Caco-2 (cell line): Measurements from ENCODE around the gene IL23R. TPM values are rescaled to one million over a fixed set of nuclear protein-coding genes. Genes with fewer than 3 reads are reported as not detected.

Source experiments
- BruUV-seq: library from RNA; stranded (reverse); fragments of 400-500 nt; replicated peaks from 2 replicates; lab custom pipeline; 2021; lab: Mats Ljungman, UMichigan
- CTCF ChIA-PET: fragments of 300-600 bp; sonication (Branson Sonifier 250); formaldehyde crosslinking; loops from one replicate; lab custom pipeline; 2022; ENCODE audit warnings: antibody characterized with exemption; lab: Charles Lee
- POLR2A ChIA-PET: fragments of 300-600 bp; sonication (Branson Sonifier 250); formaldehyde crosslinking; loops from one replicate; lab custom pipeline; 2022; ENCODE audit warnings: antibody characterized with exemption; lab: Charles Lee
- DNase-seq, 2 experiments: peaks; one replicate each; pipeline versions ENCODE4 v3.0.0 to v3.0.0-alpha.2; 2020 to 2022
- H3K27me3 ChIP-seq: replicated peaks from 2 replicates; pipeline ENCODE4 v1.6.0; 2011; ENCODE audit warnings: low read length; ENCODE audit not compliant: control insufficient read depth, insufficient read depth
- H3K36me3 ChIP-seq: 2 replicates; pipeline ENCODE4 v1.5.1; 2011; ENCODE audit warnings: low read length; ENCODE audit not compliant: control insufficient read depth, insufficient read depth
- H3K4me1 ChIP-seq: fragments of 250-450 bp; sonication (Bioruptor Pico); 2 replicates; pipeline ENCODE4 v1.5.1; 2020; ENCODE audit warnings: mild to moderate bottlenecking
- H3K4me3 ChIP-seq: 2 replicates; pipeline ENCODE4 v1.5.1; 2011; ENCODE audit warnings: low read depth, mild to moderate bottlenecking, control low read depth, low read length
- H3K9me3 ChIP-seq: fragments of 250-450 bp; sonication (Bioruptor Pico); 2 replicates; pipeline ENCODE4 v1.5.1; 2020; ENCODE audit warnings: mild to moderate bottlenecking, moderate library complexity
- H3K27ac Mint-ChIP-seq: one replicate; pipeline ENCODE4 v1.8.0; 2022; ENCODE audit warnings: mixed read lengths; ENCODE audit not compliant: unreplicated experiment
- H3K27me3 Mint-ChIP-seq: one replicate; pipeline ENCODE4 v1.8.0; 2022; ENCODE audit warnings: mixed read lengths; ENCODE audit not compliant: insufficient read depth, unreplicated experiment
- H3K36me3 Mint-ChIP-seq: one replicate; pipeline ENCODE4 v1.8.0; 2022; ENCODE audit warnings: mild to moderate bottlenecking, mixed read lengths; ENCODE audit not compliant: insufficient read depth, unreplicated experiment
- H3K4me1 Mint-ChIP-seq: one replicate; pipeline ENCODE4 v1.8.0; 2022; ENCODE audit warnings: low read depth, mixed read lengths; ENCODE audit not compliant: unreplicated experiment
- H3K4me3 Mint-ChIP-seq: one replicate; pipeline ENCODE4 v1.8.0; 2022; ENCODE audit warnings: mild to moderate bottlenecking, moderate library complexity, mixed read lengths; ENCODE audit not compliant: unreplicated experiment
- H3K9me3 Mint-ChIP-seq: one replicate; pipeline ENCODE4 v1.8.0; 2022; ENCODE audit warnings: mixed read lengths; ENCODE audit not compliant: unreplicated experiment
- intact Hi-C: fragments of 100-400 bp; cut with micrococcal nuclease; formaldehyde crosslinking; loops from one replicate; pipeline ENCODE4 v1.10.0; 2022; ENCODE audit not compliant: unreplicated experiment
- total RNA-seq: library from RNA; stranded (reverse); gene quantifications from 2 replicates; pipeline ENCODE4 v1.2.3, GENCODE V29; 2022
- TF ChIP-seq, protein P1 (sequence below), 2 experiments: fragments of 200-600 bp in 1 of 2; IDR thresholded peaks; 1 replicate in 1 of 2; 2 replicates in 1 of 2; pipeline versions ENCODE4 v1.5.1 to v1.8.0; 2011 to 2022; ENCODE audit warnings: antibody characterized with exemption in 1 of 2, control low read depth in 1 of 2, inconsistent platforms in 1 of 2, low read depth in 1 of 2, low read length in 1 of 2, mild to moderate bottlenecking in 1 of 2, moderate library complexity in 1 of 2; ENCODE audit not compliant: insufficient read depth in 1 of 2, severe bottlenecking in 1 of 2, unreplicated experiment in 1 of 2

The IL23R gene
- total RNA-seq, 1 experiment from 2014 or later, result not detected

DNA sequence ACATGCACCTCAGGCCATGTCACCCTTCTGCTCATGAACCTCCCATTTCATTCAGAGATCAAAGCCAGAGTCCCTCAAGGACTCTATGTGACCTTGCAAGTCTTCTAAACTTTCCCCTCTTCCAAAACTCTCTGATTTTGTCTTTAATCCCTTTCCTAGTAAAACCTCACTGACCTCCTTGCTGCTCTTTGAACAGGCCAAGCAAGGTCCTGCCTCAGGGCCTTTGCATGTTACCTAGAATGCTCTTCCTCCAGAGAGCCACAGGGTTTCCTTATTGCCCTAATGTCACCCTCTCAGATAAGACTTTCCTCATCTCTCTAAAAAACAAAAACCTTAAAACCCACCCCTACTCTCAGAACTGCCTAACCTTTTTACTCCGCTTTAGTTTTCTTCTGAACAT, 26.6 kb downstream of the IL23R start:
- CTCF ChIA-PET, result no interaction called here
- no peaks in the 10 kb centered on the region for H3K9me3 ChIP-seq

DNA sequence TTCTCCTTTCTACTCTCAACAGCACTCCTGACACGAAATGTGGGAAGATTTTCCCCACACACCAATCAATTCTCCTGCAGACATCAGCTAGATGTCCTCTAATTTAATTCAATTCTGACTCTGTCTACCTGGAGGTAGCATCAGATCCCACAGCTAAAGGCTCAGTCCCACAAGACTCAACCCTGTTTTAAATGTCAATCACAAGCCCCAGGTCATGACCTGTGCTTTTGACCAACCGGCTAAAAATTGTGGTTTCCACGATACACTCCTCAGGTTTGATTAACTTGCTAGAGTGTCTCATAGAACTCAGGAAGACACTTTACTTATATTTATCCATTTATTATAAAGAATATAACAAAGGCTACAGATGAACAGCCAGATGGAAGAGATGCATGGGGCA, 27.4 kb downstream of the IL23R start:
- Histone ChIP-seq H3K9me3 (no peaks in the 10 kb centered on the region), H3K36me3 (no peaks in the 10 kb centered on the region), H3K4me1 (no peaks in the 10 kb centered on the region; the same call in 1 of the 2 replicates), H3K4me3 (no peak overlapping the region), H3K27me3 (no peaks in the 10 kb centered on the region)
- no peaks in the 10 kb centered on the region for H3K4me1 Mint-ChIP-seq
- H3K4me3 Mint-ChIP-seq, result no peak overlapping the region
- DNase-seq, result no peak
- no peaks in the 10 kb centered on the region for H3K9me3 Mint-ChIP-seq
- BruUV-seq, result no TSS peak
- H3K27me3 Mint-ChIP-seq, result no peaks in the 10 kb centered on the region
- no peaks in the 10 kb centered on the region for H3K36me3 Mint-ChIP-seq
- no peak overlapping the region for H3K27ac Mint-ChIP-seq
- ChIA-PET POLR2A (no interaction called here), CTCF (no interaction called here)
- TF ChIP-seq, protein P1, sequence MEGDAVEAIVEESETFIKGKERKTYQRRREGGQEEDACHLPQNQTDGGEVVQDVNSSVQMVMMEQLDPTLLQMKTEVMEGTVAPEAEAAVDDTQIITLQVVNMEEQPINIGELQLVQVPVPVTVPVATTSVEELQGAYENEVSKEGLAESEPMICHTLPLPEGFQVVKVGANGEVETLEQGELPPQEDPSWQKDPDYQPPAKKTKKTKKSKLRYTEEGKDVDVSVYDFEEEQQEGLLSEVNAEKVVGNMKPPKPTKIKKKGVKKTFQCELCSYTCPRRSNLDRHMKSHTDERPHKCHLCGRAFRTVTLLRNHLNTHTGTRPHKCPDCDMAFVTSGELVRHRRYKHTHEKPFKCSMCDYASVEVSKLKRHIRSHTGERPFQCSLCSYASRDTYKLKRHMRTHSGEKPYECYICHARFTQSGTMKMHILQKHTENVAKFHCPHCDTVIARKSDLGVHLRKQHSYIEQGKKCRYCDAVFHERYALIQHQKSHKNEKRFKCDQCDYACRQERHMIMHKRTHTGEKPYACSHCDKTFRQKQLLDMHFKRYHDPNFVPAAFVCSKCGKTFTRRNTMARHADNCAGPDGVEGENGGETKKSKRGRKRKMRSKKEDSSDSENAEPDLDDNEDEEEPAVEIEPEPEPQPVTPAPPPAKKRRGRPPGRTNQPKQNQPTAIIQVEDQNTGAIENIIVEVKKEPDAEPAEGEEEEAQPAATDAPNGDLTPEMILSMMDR (IDR thresholded peaks at IDR 0.05; ENCODE audit: insufficient read depth in 1 of 2, low read depth in 1 of 2, low read length in 1 of 2, severe bottlenecking in 1 of 2, unreplicated experiment in 1 of 2), result no peak
- intact Hi-C loops, result no loop called here

More for the DNA sequence above, 26.6 kb downstream of the IL23R start:
- no peaks in the 10 kb centered on the region for H3K36me3 ChIP-seq
- no peaks in the 10 kb centered on the region for H3K27me3 ChIP-seq
- H3K4me3 ChIP-seq, result no peak overlapping the region
- Mint-ChIP-seq H3K4me1 (no peaks in the 10 kb centered on the region), H3K27me3 (no peaks in the 10 kb centered on the region), H3K4me3 (no peak overlapping the region), H3K27ac (no peak overlapping the region), H3K9me3 (no peaks in the 10 kb centered on the region), H3K36me3 (no peaks in the 10 kb centered on the region)
- H3K4me1 ChIP-seq, result no peaks in the 10 kb centered on the region; the same call in 1 of the 2 replicates
- POLR2A ChIA-PET, result no interaction called here
- DNase-seq, result no peak
- intact Hi-C loops, result no loop called here
- TF ChIP-seq, protein P1 (IDR thresholded peaks at IDR 0.05; ENCODE audit: insufficient read depth in 1 of 2, low read depth in 1 of 2, low read length in 1 of 2, severe bottlenecking in 1 of 2, unreplicated experiment in 1 of 2), result no peak
- no TSS peak for BruUV-seq

DNA sequence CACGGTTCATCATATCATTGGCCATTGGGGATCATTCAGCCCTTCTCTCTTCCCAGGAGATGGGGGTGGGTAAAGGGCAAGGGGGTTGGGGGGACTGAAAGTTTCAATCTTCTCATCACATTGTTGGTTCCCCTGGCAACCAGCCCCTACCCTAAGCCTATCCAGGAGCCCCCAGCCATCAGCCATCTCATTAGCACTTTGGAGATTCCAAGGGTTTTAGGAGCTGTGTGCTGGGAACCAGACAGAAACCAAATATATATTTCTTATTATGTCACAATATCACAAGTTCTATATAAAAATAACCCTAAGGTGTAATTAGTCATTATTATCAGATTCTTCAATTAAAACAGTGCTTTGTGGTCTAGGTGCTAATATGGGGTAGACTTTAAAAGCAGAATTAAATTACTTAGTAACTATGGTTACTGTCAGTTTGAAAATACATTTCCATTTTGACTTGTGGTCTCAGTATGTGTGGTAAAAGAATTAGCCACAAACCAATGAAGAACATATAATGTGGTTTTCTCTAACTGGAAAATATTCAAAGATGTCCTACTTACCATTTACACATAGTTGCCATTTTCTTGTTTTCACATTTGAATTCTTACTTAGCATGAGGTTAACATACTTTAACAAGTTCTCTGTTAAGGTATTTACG, 28.1 kb downstream of the IL23R start:
- H3K4me1 ChIP-seq, result no peaks in the 10 kb centered on the region; the same call in 1 of the 2 replicates
- H3K27me3 ChIP-seq, result no peaks in the 10 kb centered on the region
- Mint-ChIP-seq H3K27ac (no peak overlapping the region), H3K4me3 (no peak overlapping the region), H3K9me3 (no peaks in the 10 kb centered on the region), H3K27me3 (no peaks in the 10 kb centered on the region), H3K4me1 (no peaks in the 10 kb centered on the region), H3K36me3 (no peaks in the 10 kb centered on the region)
- no peak for DNase-seq
- intact Hi-C loops, result no loop called here
- POLR2A ChIA-PET, result no interaction called here
- H3K36me3 ChIP-seq, result no peaks in the 10 kb centered on the region
- CTCF ChIA-PET, result no interaction called here
- no TSS peak for BruUV-seq
- no peaks in the 10 kb centered on the region for H3K9me3 ChIP-seq
- no peak overlapping the region for H3K4me3 ChIP-seq
- TF ChIP-seq, protein P1 (IDR thresholded peaks at IDR 0.05; ENCODE audit: insufficient read depth in 1 of 2, low read depth in 1 of 2, low read length in 1 of 2, severe bottlenecking in 1 of 2, unreplicated experiment in 1 of 2), result no peak
